Central memory CD8-positive, alpha-beta T cell (primary cell): ENCODE data around the gene TMEM184C.

Source experiments
- ATAC-seq: fragments of 150-1000 bp; cut with Tn5 transposase; replicated peaks from 2 replicates; pipeline ENCODE4 v1.10.0; 2022; ENCODE audit warnings: mild to moderate bottlenecking, moderate FRiP score, moderate number of reproducible peaks; ENCODE audit not compliant: poor library complexity, severe bottlenecking; ENCODE audit errors: extremely low read depth
- DNase-seq, 2 donors: peaks; one replicate each; pipeline ENCODE4 v3.0.0; 2021; ENCODE audit warnings: low spot score in 2 of 2
- H3K27ac Mint-ChIP-seq: one replicate; pipeline ENCODE4 v1.8.0; 2022; ENCODE audit warnings: low read depth, mild to moderate bottlenecking, moderate library complexity, mixed read lengths
- H3K27me3 Mint-ChIP-seq: one replicate; pipeline ENCODE4 v1.8.0; 2022; ENCODE audit warnings: mixed read lengths
- H3K36me3 Mint-ChIP-seq: one replicate; pipeline ENCODE4 v1.8.0; 2022; ENCODE audit warnings: mild to moderate bottlenecking, moderate library complexity, mixed read lengths; ENCODE audit not compliant: insufficient read depth
- H3K4me1 Mint-ChIP-seq: one replicate; pipeline ENCODE4 v1.8.0; 2022; ENCODE audit warnings: mixed read lengths
- H3K4me3 Mint-ChIP-seq: one replicate; pipeline ENCODE4 v1.8.0; 2022; ENCODE audit warnings: mild to moderate bottlenecking, moderate library complexity, mixed read lengths
- H3K9me3 Mint-ChIP-seq: one replicate; pipeline ENCODE4 v1.8.0; 2022; ENCODE audit warnings: mixed read lengths

The TMEM184C gene

GRCh38 chr4:147640331-147640730, 23.1 kb downstream of the TMEM184C start:
- H3K9me3 Mint-ChIP-seq, result no peaks in the 10 kb centered on the region
- DNase-seq, result no peak

GRCh38 chr4:147643616-147644015, 26.4 kb downstream of the TMEM184C start:
- Mint-ChIP-seq H3K27me3 (no peaks in the 10 kb centered on the region), H3K4me3 (no peak overlapping the region), H3K36me3 (peaks cover 15% of the 10 kb centered on the region), H3K27ac (no peak overlapping the region), H3K4me1 (peaks cover 49% of the 10 kb centered on the region), H3K9me3 (no peaks in the 10 kb centered on the region)
- no peak for ATAC-seq
- DNase-seq, result no peak

More at GRCh38 chr4:147640331-147640730, 23.1 kb downstream of the TMEM184C start:
- Mint-ChIP-seq H3K27ac (peak overlapping the region; percentile 74), H3K36me3 (peaks cover 23% of the 10 kb centered on the region), H3K4me1 (peaks cover 26% of the 10 kb centered on the region), H3K27me3 (no peaks in the 10 kb centered on the region), H3K4me3 (no peak overlapping the region)
- ATAC-seq, result no peak

- Mint-ChIP-seq H3K9me3 (no peaks in the 10 kb centered on the region), H3K36me3 (peaks cover 13% of the 10 kb centered on the region), H3K4me1 (peaks cover 48% of the 10 kb centered on the region), H3K4me3 (no peak overlapping the region), H3K27me3 (no peaks in the 10 kb centered on the region), H3K27ac (no peak overlapping the region)
- ATAC-seq (no peak), DNase-seq (no peak)
Measured at GRCh38 chr4:147644471-147644870, 27.3 kb downstream of the TMEM184C start.

- ATAC-seq (no peak), DNase-seq (no peak)
- peaks cover 49% of the 10 kb centered on the region for H3K4me1 Mint-ChIP-seq
- H3K27ac Mint-ChIP-seq, result no peak overlapping the region
- no peak overlapping the region for H3K4me3 Mint-ChIP-seq
- peaks cover 13% of the 10 kb centered on the region for H3K36me3 Mint-ChIP-seq
- H3K9me3 Mint-ChIP-seq, result no peaks in the 10 kb centered on the region
- H3K27me3 Mint-ChIP-seq, result no peaks in the 10 kb centered on the region
Measured at GRCh38 chr4:147645099-147645498, 27.9 kb downstream of the TMEM184C start.

- DNase-seq, result no peak
- Mint-ChIP-seq H3K9me3 (no peaks in the 10 kb centered on the region), H3K36me3 (peaks cover 15% of the 10 kb centered on the region), H3K4me1 (peaks cover 59% of the 10 kb centered on the region), H3K27ac (peak overlapping the region; percentile 16), H3K4me3 (no peak overlapping the region), H3K27me3 (no peaks in the 10 kb centered on the region)
- ATAC-seq, result no peak
Measured at GRCh38 chr4:147648656-147649055, 31.5 kb downstream of the TMEM184C start.

GRCh38 chr4:147651563-147651962, 34.4 kb downstream of the TMEM184C start:
- ATAC-seq (no peak), DNase-seq (no peak)
- H3K36me3 Mint-ChIP-seq, result peaks cover 34% of the 10 kb centered on the region
- no peaks in the 10 kb centered on the region for H3K9me3 Mint-ChIP-seq
- H3K4me1 Mint-ChIP-seq, result peaks cover 46% of the 10 kb centered on the region
- H3K27ac Mint-ChIP-seq, result no peak overlapping the region
- no peak overlapping the region for H3K4me3 Mint-ChIP-seq
- H3K27me3 Mint-ChIP-seq, result no peaks in the 10 kb centered on the region

- ATAC-seq (no peak), DNase-seq (no peak)
- Mint-ChIP-seq H3K4me1 (peaks cover 14% of the 10 kb centered on the region), H3K27ac (no peak overlapping the region), H3K4me3 (no peak overlapping the region), H3K27me3 (no peaks in the 10 kb centered on the region), H3K9me3 (no peaks in the 10 kb centered on the region), H3K36me3 (peaks cover 48% of the 10 kb centered on the region)
Measured at GRCh38 chr4:147655639-147656038, 38.4 kb downstream of the TMEM184C start.

- no peaks in the 10 kb centered on the region for H3K9me3 Mint-ChIP-seq
- H3K27me3 Mint-ChIP-seq, result no peaks in the 10 kb centered on the region
- peaks cover 45% of the 10 kb centered on the region for H3K36me3 Mint-ChIP-seq
- ATAC-seq (no peak), DNase-seq (no peak)
- no peaks in the 10 kb centered on the region for H3K4me1 Mint-ChIP-seq
- no peak overlapping the region for H3K4me3 Mint-ChIP-seq
- no peak overlapping the region for H3K27ac Mint-ChIP-seq
Measured at GRCh38 chr4:147658501-147658900, 41.3 kb downstream of the TMEM184C start.

- Mint-ChIP-seq H3K27ac (no peak overlapping the region), H3K36me3 (peaks cover 14% of the 10 kb centered on the region), H3K4me3 (no peak overlapping the region), H3K4me1 (no peaks in the 10 kb centered on the region), H3K9me3 (no peaks in the 10 kb centered on the region), H3K27me3 (no peaks in the 10 kb centered on the region)
- DNase-seq, result no peak
- no peak for ATAC-seq
Measured at GRCh38 chr4:147674073-147674472, 56.9 kb downstream of the TMEM184C start.

- H3K9me3 Mint-ChIP-seq, result no peaks in the 10 kb centered on the region
- H3K27ac Mint-ChIP-seq, result no peak overlapping the region
- no peaks in the 10 kb centered on the region for H3K4me1 Mint-ChIP-seq
- peaks cover 14% of the 10 kb centered on the region for H3K36me3 Mint-ChIP-seq
- H3K4me3 Mint-ChIP-seq, result no peak overlapping the region
- ATAC-seq, result no peak
- DNase-seq, result no peak
- no peaks in the 10 kb centered on the region for H3K27me3 Mint-ChIP-seq
Measured at GRCh38 chr4:147674496-147674895, 57.3 kb downstream of the TMEM184C start.

GRCh38 chr4:147678106-147678505, 60.9 kb downstream of the TMEM184C start:
- H3K27me3 Mint-ChIP-seq, result no peaks in the 10 kb centered on the region
- peaks cover 21% of the 10 kb centered on the region for H3K4me1 Mint-ChIP-seq
- no peak overlapping the region for H3K4me3 Mint-ChIP-seq
- H3K27ac Mint-ChIP-seq, result no peak overlapping the region
- H3K36me3 Mint-ChIP-seq, result peaks cover 14% of the 10 kb centered on the region
- ATAC-seq, result no peak
- H3K9me3 Mint-ChIP-seq, result no peaks in the 10 kb centered on the region
- no peak for DNase-seq

GRCh38 chr4:147678796-147679549, 61.8 kb downstream of the TMEM184C start:
- Mint-ChIP-seq H3K36me3 (peaks cover 18% of the 10 kb centered on the region), H3K4me3 (no peak overlapping the region), H3K4me1 (peaks cover 28% of the 10 kb centered on the region), H3K27me3 (no peaks in the 10 kb centered on the region), H3K27ac (no peak overlapping the region), H3K9me3 (no peaks in the 10 kb centered on the region)
- ATAC-seq, result no peak
- DNase-seq, result no peak

GRCh38 chr4:147682755-147683154, 65.6 kb downstream of the TMEM184C start:
- Mint-ChIP-seq H3K36me3 (peaks cover 15% of the 10 kb centered on the region), H3K4me1 (peaks cover 33% of the 10 kb centered on the region), H3K27me3 (peaks cover 10% of the 10 kb centered on the region), H3K4me3 (peak overlapping the region; percentile 84), H3K9me3 (no peaks in the 10 kb centered on the region), H3K27ac (peak overlapping the region; percentile 95)
- no peak for DNase-seq
- no peak for ATAC-seq
